Measurements from ENCODE around the gene ERC1. TPM values are rescaled to one million over a fixed set of nuclear protein-coding genes. Genes with fewer than 3 reads are reported as not detected.
"Not testable (repeated sequence)": the region's sequence is repeated elsewhere in the genome, so short reads cannot be mapped to it uniquely, and the experiment has no call there.

Gene ERC1
- polyA plus RNA-seq, 1 donor = 17.5 TPM

GRCh38 chr12:1117970-1118563, 127.0 kb downstream of the ERC1 start:
- H3K36me3 ChIP-seq (ENCODE audit: control insufficient read depth, insufficient read depth, low read length) = peaks cover 3% of the 10 kb centered on the region
- H3K27me3 ChIP-seq (ENCODE audit: control insufficient read depth, insufficient read depth, low read length) = no peaks in the 10 kb centered on the region
- H3K27ac ChIP-seq (ENCODE audit: low read length) = no peak overlapping the region
- H3K4me1 ChIP-seq (ENCODE audit: control insufficient read depth, insufficient read depth, low read length) = no peaks in the 10 kb centered on the region
- no peak overlapping the region for H3K4me3 ChIP-seq (ENCODE audit: low read length)
- WGBS (ENCODE audit: insufficient coverage, low lambda C conversion rate) = 0% methylated on average over 1 of the region's 5 CpGs
- H3K9me3 ChIP-seq (ENCODE audit: control insufficient read depth, low read depth, low read length) = no peaks in the 10 kb centered on the region
- peak; percentile 62 to 63 for DNase-seq

DNA sequence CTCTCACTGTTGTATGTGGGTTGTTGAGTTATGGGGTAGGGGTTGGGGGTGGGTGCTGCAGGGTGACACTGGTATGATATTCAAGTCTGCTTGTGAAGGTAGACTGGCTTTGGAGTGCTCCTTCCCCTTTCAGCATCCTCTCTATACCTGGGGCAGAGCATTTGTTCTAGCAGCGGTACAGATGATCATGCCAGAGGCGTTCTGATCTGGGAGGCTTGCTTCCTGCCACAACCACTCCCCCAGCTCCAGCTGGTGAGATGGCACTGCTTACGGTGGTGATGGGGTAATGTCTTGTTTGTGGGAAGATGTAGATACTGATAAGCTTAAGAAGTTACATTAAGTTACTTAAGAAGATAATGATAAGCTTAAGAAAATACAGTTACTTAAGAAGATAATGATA, 131.8 kb downstream of the ERC1 start:
- Histone ChIP-seq H3K4me1 (ENCODE audit: control insufficient read depth, insufficient read depth, low read length) (no peaks in the 10 kb centered on the region), H3K9me3 (ENCODE audit: control insufficient read depth, low read depth, low read length) (no peaks in the 10 kb centered on the region), H3K4me3 (ENCODE audit: low read length) (no peak overlapping the region), H3K27me3 (ENCODE audit: control insufficient read depth, insufficient read depth, low read length) (no peaks in the 10 kb centered on the region), H3K36me3 (ENCODE audit: control insufficient read depth, insufficient read depth, low read length) (no peaks in the 10 kb centered on the region), H3K27ac (ENCODE audit: low read length) (no peak overlapping the region)
- no CpG with 5 or more reads among the region's 3 CpGs for WGBS (ENCODE audit: insufficient coverage, low lambda C conversion rate)
- DNase-seq = peak; percentile 7 to 52

GRCh38 chr12:1126091-1126490, 135.1 kb downstream of the ERC1 start:
- no peak for DNase-seq
- Histone ChIP-seq H3K27ac (ENCODE audit: low read length) (no peak overlapping the region), H3K27me3 (ENCODE audit: control insufficient read depth, insufficient read depth, low read length) (no peaks in the 10 kb centered on the region), H3K36me3 (ENCODE audit: control insufficient read depth, insufficient read depth, low read length) (no peaks in the 10 kb centered on the region), H3K4me1 (ENCODE audit: control insufficient read depth, insufficient read depth, low read length) (peaks cover 3% of the 10 kb centered on the region), H3K4me3 (ENCODE audit: low read length) (no peak overlapping the region), H3K9me3 (ENCODE audit: control insufficient read depth, low read depth, low read length) (no peaks in the 10 kb centered on the region)
- 58% methylated on average over 2 of the region's 2 CpGs for WGBS (ENCODE audit: insufficient coverage, low lambda C conversion rate)

DNA sequence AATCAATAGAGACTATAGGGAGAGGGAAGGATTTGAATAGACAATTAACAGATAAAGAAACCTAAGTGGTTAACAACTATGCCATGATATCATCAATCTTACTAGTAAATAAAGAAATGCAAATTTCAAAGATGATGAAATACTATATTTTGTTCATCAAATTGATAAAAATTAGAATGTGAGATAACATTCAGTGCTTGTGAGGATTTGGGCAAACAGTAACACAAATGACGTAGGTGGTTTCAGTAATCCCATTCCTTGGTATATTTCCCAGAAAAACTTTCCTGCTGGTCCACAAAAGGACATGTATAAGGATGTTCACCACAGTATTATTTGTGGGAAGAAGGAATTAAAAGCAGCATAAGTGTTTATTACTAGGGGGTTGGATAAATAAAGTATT, 136.0 kb downstream of the ERC1 start:
- Histone ChIP-seq H3K4me3 (ENCODE audit: low read length) (no peak overlapping the region), H3K27ac (ENCODE audit: low read length) (no peak overlapping the region), H3K9me3 (ENCODE audit: control insufficient read depth, low read depth, low read length) (no peaks in the 10 kb centered on the region), H3K27me3 (ENCODE audit: control insufficient read depth, insufficient read depth, low read length) (no peaks in the 10 kb centered on the region), H3K36me3 (ENCODE audit: control insufficient read depth, insufficient read depth, low read length) (no peaks in the 10 kb centered on the region), H3K4me1 (ENCODE audit: control insufficient read depth, insufficient read depth, low read length) (peaks cover 5% of the 10 kb centered on the region)
- DNase-seq = no peak
- WGBS (ENCODE audit: insufficient coverage, low lambda C conversion rate) = no CpG with 5 or more reads among the region's 1 CpG

DNA sequence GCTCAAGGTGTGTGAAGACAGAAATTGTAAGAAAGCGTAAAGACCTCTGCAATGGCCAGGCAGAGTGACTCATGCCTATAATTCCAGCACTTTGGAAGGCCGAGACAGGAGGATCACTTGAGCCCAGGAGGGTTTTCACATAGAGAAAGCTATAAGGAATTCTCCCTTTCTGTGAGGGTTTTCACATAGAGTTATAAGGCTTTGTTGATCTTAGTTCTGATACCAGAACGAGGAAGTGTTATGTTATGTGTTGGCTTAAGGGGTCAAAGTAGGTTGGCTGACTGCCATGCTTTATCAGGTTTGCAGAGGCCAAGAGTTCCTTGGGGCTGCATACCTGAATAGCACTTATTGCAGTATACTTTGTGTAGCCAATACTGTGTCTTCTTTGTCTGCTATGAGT, 139.1 kb downstream of the ERC1 start:
- peak overlapping the region; percentile 57 for H3K27ac ChIP-seq (ENCODE audit: low read length)
- H3K9me3 ChIP-seq (ENCODE audit: control insufficient read depth, low read depth, low read length) = no peaks in the 10 kb centered on the region
- DNase-seq = peak; percentile 85 to 91
- H3K27me3 ChIP-seq (ENCODE audit: control insufficient read depth, insufficient read depth, low read length) = no peaks in the 10 kb centered on the region
- H3K36me3 ChIP-seq (ENCODE audit: control insufficient read depth, insufficient read depth, low read length) = no peaks in the 10 kb centered on the region
- no peak overlapping the region for H3K4me3 ChIP-seq (ENCODE audit: low read length)
- peaks cover 5% of the 10 kb centered on the region for H3K4me1 ChIP-seq (ENCODE audit: control insufficient read depth, insufficient read depth, low read length)
- WGBS (ENCODE audit: insufficient coverage, low lambda C conversion rate) = 40% methylated on average over 1 of the region's 3 CpGs

- no peaks in the 10 kb centered on the region for H3K9me3 ChIP-seq (ENCODE audit: control insufficient read depth, low read depth, low read length)
- DNase-seq = peak in 1 of 2 donors; percentile 11
- no peaks in the 10 kb centered on the region for H3K27me3 ChIP-seq (ENCODE audit: control insufficient read depth, insufficient read depth, low read length)
- no peak overlapping the region for H3K4me3 ChIP-seq (ENCODE audit: low read length)
- peaks cover 5% of the 10 kb centered on the region for H3K4me1 ChIP-seq (ENCODE audit: control insufficient read depth, insufficient read depth, low read length)
- H3K36me3 ChIP-seq (ENCODE audit: control insufficient read depth, insufficient read depth, low read length) = no peaks in the 10 kb centered on the region
- whole genome bisulfite sequencing (ENCODE audit: insufficient coverage, low lambda C conversion rate) = no CpG with 5 or more reads among the region's 4 CpGs
- H3K27ac ChIP-seq (ENCODE audit: low read length) = peak overlapping the region; percentile 57
Observed at GRCh38 chr12:1130571-1130970, 139.5 kb downstream of the ERC1 start.

DNA sequence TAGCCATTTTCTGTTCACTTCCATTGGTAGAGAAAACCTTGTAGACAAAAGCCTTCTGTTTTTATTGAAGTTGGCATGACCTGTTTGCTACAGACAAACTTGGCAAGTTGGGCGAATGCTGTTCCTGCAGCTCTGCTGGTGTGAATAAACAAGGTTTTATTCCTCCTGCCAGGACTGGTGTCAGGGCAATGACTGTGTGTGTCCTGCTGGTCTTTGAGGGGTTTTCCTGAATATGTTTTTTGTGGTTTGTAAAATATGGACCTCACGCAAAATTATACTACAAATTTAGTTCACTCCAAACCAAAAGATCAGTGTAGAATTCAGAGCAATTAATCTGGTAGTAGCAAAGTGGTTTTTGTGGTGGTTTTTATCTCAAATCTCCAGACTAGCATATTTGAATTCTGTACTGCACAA, 140.8 kb downstream of the ERC1 start:
- DNase-seq = no peak
- no peaks in the 10 kb centered on the region for H3K36me3 ChIP-seq (ENCODE audit: control insufficient read depth, insufficient read depth, low read length)
- peaks cover 5% of the 10 kb centered on the region for H3K4me1 ChIP-seq (ENCODE audit: control insufficient read depth, insufficient read depth, low read length)
- no peak overlapping the region for H3K4me3 ChIP-seq (ENCODE audit: low read length)
- WGBS (ENCODE audit: insufficient coverage, low lambda C conversion rate) = 86% methylated on average over 1 of the region's 2 CpGs
- no peaks in the 10 kb centered on the region for H3K9me3 ChIP-seq (ENCODE audit: control insufficient read depth, low read depth, low read length)
- no peaks in the 10 kb centered on the region for H3K27me3 ChIP-seq (ENCODE audit: control insufficient read depth, insufficient read depth, low read length)
- H3K27ac ChIP-seq (ENCODE audit: low read length) = no peak overlapping the region

- H3K27ac ChIP-seq (ENCODE audit: low read length) = no peak overlapping the region
- H3K4me1 ChIP-seq (ENCODE audit: control insufficient read depth, insufficient read depth, low read length) = peaks cover 5% of the 10 kb centered on the region
- no peaks in the 10 kb centered on the region for H3K27me3 ChIP-seq (ENCODE audit: control insufficient read depth, insufficient read depth, low read length)
- DNase-seq = no peak
- no peak overlapping the region for H3K4me3 ChIP-seq (ENCODE audit: low read length)
- no peaks in the 10 kb centered on the region for H3K36me3 ChIP-seq (ENCODE audit: control insufficient read depth, insufficient read depth, low read length)
- H3K9me3 ChIP-seq (ENCODE audit: control insufficient read depth, low read depth, low read length) = no peaks in the 10 kb centered on the region
- WGBS (ENCODE audit: insufficient coverage, low lambda C conversion rate) = 80% methylated on average over 5 of the region's 6 CpGs
Observed at GRCh38 chr12:1132311-1132710, 141.3 kb downstream of the ERC1 start.

GRCh38 chr12:1138691-1139090, 147.7 kb downstream of the ERC1 start:
- no CpG with 5 or more reads among the region's 4 CpGs for WGBS (ENCODE audit: insufficient coverage, low lambda C conversion rate)
- H3K4me1 ChIP-seq (ENCODE audit: control insufficient read depth, insufficient read depth, low read length) = no peaks in the 10 kb centered on the region
- no peak overlapping the region for H3K4me3 ChIP-seq (ENCODE audit: low read length)
- no peaks in the 10 kb centered on the region for H3K9me3 ChIP-seq (ENCODE audit: control insufficient read depth, low read depth, low read length)
- DNase-seq = no peak
- H3K36me3 ChIP-seq (ENCODE audit: control insufficient read depth, insufficient read depth, low read length) = no peaks in the 10 kb centered on the region
- no peaks in the 10 kb centered on the region for H3K27me3 ChIP-seq (ENCODE audit: control insufficient read depth, insufficient read depth, low read length)
- H3K27ac ChIP-seq (ENCODE audit: low read length) = no peak overlapping the region

- no CpG with 5 or more reads among the region's 4 CpGs for WGBS (ENCODE audit: insufficient coverage, low lambda C conversion rate)
- H3K36me3 ChIP-seq (ENCODE audit: control insufficient read depth, insufficient read depth, low read length); H3K9me3 ChIP-seq (ENCODE audit: control insufficient read depth, low read depth, low read length); DNase-seq; H3K27ac ChIP-seq (ENCODE audit: low read length); H3K4me1 ChIP-seq (ENCODE audit: control insufficient read depth, insufficient read depth, low read length); H3K27me3 ChIP-seq (ENCODE audit: control insufficient read depth, insufficient read depth, low read length); H3K4me3 ChIP-seq (ENCODE audit: low read length): not testable (repeated sequence)
Observed at GRCh38 chr12:1146758-1147157, 155.7 kb downstream of the ERC1 start.

DNA sequence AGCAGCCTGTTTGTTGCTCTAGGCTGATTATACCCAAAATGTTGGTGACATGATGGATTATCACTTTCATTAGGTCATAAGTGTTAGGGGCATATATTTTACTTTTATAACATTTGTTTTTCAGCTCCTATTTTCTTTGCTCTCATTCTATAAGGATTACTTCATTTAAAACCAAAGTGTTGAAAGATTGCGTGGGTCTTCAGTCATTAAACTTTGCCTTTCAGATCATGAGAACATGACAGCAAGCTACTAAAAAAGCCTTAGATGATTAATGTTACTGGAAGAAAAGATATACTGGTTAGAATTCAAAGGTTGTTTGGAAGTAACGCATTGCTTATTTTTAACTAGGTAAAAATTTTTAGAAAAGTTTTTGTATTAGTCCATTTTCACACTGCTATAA, 156.8 kb downstream of the ERC1 start:
- WGBS (ENCODE audit: insufficient coverage, low lambda C conversion rate) = no CpG with 5 or more reads among the region's 2 CpGs
- Histone ChIP-seq H3K4me3 (ENCODE audit: low read length) (no peak overlapping the region), H3K9me3 (ENCODE audit: control insufficient read depth, low read depth, low read length) (no peaks in the 10 kb centered on the region), H3K4me1 (ENCODE audit: control insufficient read depth, insufficient read depth, low read length) (no peaks in the 10 kb centered on the region), H3K36me3 (ENCODE audit: control insufficient read depth, insufficient read depth, low read length) (peaks cover 9% of the 10 kb centered on the region), H3K27ac (ENCODE audit: low read length) (no peak overlapping the region), H3K27me3 (ENCODE audit: control insufficient read depth, insufficient read depth, low read length) (no peaks in the 10 kb centered on the region)
- DNase-seq = no peak
